Measurements from ENCODE around the gene FAM241B.

The FAM241B gene

GRCh38 chr10:69669409-69669808 is 39.4 kb downstream of the FAM241B start:
- H3K9me2 ChIP-seq (replicated peaks; ENCODE audit: insufficient read depth, low read length) = no peaks in the 10 kb centered on the region
- H3K27me3 ChIP-seq (replicated peaks; ENCODE audit: insufficient read depth, low read length) = peaks cover 64% of the 10 kb centered on the region
- H3K27ac ChIP-seq (ENCODE audit: low read length) = no peak overlapping the region
- no peak overlapping the region for H2AFZ ChIP-seq (ENCODE audit: low read length)
- no peaks in the 10 kb centered on the region for H3K79me2 ChIP-seq (ENCODE audit: low read length)
- H3K9me3 ChIP-seq (replicated peaks; ENCODE audit: insufficient read depth, low read length) = no peaks in the 10 kb centered on the region
- no peaks in the 10 kb centered on the region for H3K4me1 ChIP-seq (ENCODE audit: low read length)
- no peak overlapping the region for H3K4me3 ChIP-seq (ENCODE audit: low read length)
- H3F3A ChIP-seq (ENCODE audit: insufficient read depth, low read length) = no peaks in the 10 kb centered on the region
- no peak overlapping the region for H3K4me2 ChIP-seq (ENCODE audit: low read depth, low read length)
- DNase-seq = no peak
- TF ChIP-seq CTCF (IDR thresholded peaks at IDR 0.05; ENCODE audit: low read length) (no peak), EZH2phosphoT487 (IDR thresholded peaks at IDR 0.05; ENCODE audit: low read length) (no peak), EZH2 (optimal IDR thresholded peaks at IDR 0.05; ENCODE audit: low read depth, low read length) (no peak)
- no peak overlapping the region for H3K9ac ChIP-seq (ENCODE audit: low read length)
- no peaks in the 10 kb centered on the region for H3K36me3 ChIP-seq (replicated peaks; ENCODE audit: insufficient read depth, low read length)
- no peaks in the 10 kb centered on the region for H4K20me1 ChIP-seq (ENCODE audit: insufficient read depth, low read length)

- no peak overlapping the region for H3K4me2 ChIP-seq (ENCODE audit: low read depth, low read length)
- no peaks in the 10 kb centered on the region for H3K9me2 ChIP-seq (replicated peaks; ENCODE audit: insufficient read depth, low read length)
- H3K36me3 ChIP-seq (replicated peaks; ENCODE audit: insufficient read depth, low read length) = no peaks in the 10 kb centered on the region
- no peaks in the 10 kb centered on the region for H3F3A ChIP-seq (ENCODE audit: insufficient read depth, low read length)
- no peaks in the 10 kb centered on the region for H3K9me3 ChIP-seq (replicated peaks; ENCODE audit: insufficient read depth, low read length)
- H2AFZ ChIP-seq (ENCODE audit: low read length) = no peak overlapping the region
- H3K4me1 ChIP-seq (ENCODE audit: low read length) = no peaks in the 10 kb centered on the region
- H3K79me2 ChIP-seq (ENCODE audit: low read length) = no peaks in the 10 kb centered on the region
- no peak overlapping the region for H3K4me3 ChIP-seq (ENCODE audit: low read length)
- no peak for TF ChIP-seq CTCF (IDR thresholded peaks at IDR 0.05; ENCODE audit: low read length)
- no peak for TF ChIP-seq EZH2phosphoT487 (IDR thresholded peaks at IDR 0.05; ENCODE audit: low read length)
- TF ChIP-seq EZH2 (optimal IDR thresholded peaks at IDR 0.05; ENCODE audit: low read depth, low read length) = no peak
- no peak overlapping the region for H3K9ac ChIP-seq (ENCODE audit: low read length)
- H3K27ac ChIP-seq (ENCODE audit: low read length) = no peak overlapping the region
- DNase-seq = no peak
- no peaks in the 10 kb centered on the region for H4K20me1 ChIP-seq (ENCODE audit: insufficient read depth, low read length)
- H3K27me3 ChIP-seq (replicated peaks; ENCODE audit: insufficient read depth, low read length) = peaks cover 40% of the 10 kb centered on the region
These were observed 43.5 kb downstream of the FAM241B start for GRCh38 chr10:69673521-69673920.

- H2AFZ ChIP-seq (ENCODE audit: low read length) = no peak overlapping the region
- H3K9me3 ChIP-seq (replicated peaks; ENCODE audit: insufficient read depth, low read length) = no peaks in the 10 kb centered on the region
- no peaks in the 10 kb centered on the region for H3F3A ChIP-seq (ENCODE audit: insufficient read depth, low read length)
- no peaks in the 10 kb centered on the region for H4K20me1 ChIP-seq (ENCODE audit: insufficient read depth, low read length)
- no peaks in the 10 kb centered on the region for H3K36me3 ChIP-seq (replicated peaks; ENCODE audit: insufficient read depth, low read length)
- H3K4me3 ChIP-seq (ENCODE audit: low read length) = no peak overlapping the region
- H3K4me1 ChIP-seq (ENCODE audit: low read length) = no peaks in the 10 kb centered on the region
- no peaks in the 10 kb centered on the region for H3K79me2 ChIP-seq (ENCODE audit: low read length)
- no peaks in the 10 kb centered on the region for H3K9me2 ChIP-seq (replicated peaks; ENCODE audit: insufficient read depth, low read length)
- H3K27me3 ChIP-seq (replicated peaks; ENCODE audit: insufficient read depth, low read length) = peaks cover 39% of the 10 kb centered on the region
- TF ChIP-seq CTCF (IDR thresholded peaks at IDR 0.05; ENCODE audit: low read length) (no peak), EZH2phosphoT487 (IDR thresholded peaks at IDR 0.05; ENCODE audit: low read length) (no peak), EZH2 (optimal IDR thresholded peaks at IDR 0.05; ENCODE audit: low read depth, low read length) (no peak)
- DNase-seq = no peak
- no peak overlapping the region for H3K27ac ChIP-seq (ENCODE audit: low read length)
- no peak overlapping the region for H3K9ac ChIP-seq (ENCODE audit: low read length)
- no peak overlapping the region for H3K4me2 ChIP-seq (ENCODE audit: low read depth, low read length)
These were observed 44.7 kb downstream of the FAM241B start for GRCh38 chr10:69674786-69675185.

Data from MM.1S (cell line).